Tibial nerve (tissue), 4 donors: ENCODE data around the gene FAM107B. TPM values are rescaled to one million over a fixed set of nuclear protein-coding genes. Genes with fewer than 3 reads are reported as not detected.

Experiments
- DNase-seq, 2 donors: peaks; one replicate each; pipeline ENCODE4 v3.0.0-alpha.2; 2019; ENCODE audit warnings: low spot score in 2 of 2
- H3K27ac ChIP-seq, 4 donors: fragments of 200-600 bp; sonication (generic) in 3 of 4; one replicate each; pipeline ENCODE4 v1.5.1; 2017 to 2019; ENCODE audit warnings: mild to moderate bottlenecking in 1 of 4
- H3K27me3 ChIP-seq, 2 donors: fragments of 200-600 bp; sonication (generic) in 1 of 2; one replicate each; pipeline versions ENCODE4 v1.5.1 to v1.6.0; 2017 to 2019
- H3K36me3 ChIP-seq, 3 donors: fragments of 200-600 bp; sonication (generic); one replicate each; pipeline ENCODE4 v1.5.1; 2018 to 2019
- H3K4me1 ChIP-seq, 4 donors: fragments of 200-600 bp; sonication (generic) in 3 of 4; one replicate each; pipeline ENCODE4 v1.5.1; 2017 to 2019
- H3K4me3 ChIP-seq, 4 donors: fragments of 200-600 bp; sonication (generic) in 3 of 4; one replicate each; pipeline ENCODE4 v1.5.1; 2017 to 2019; ENCODE audit warnings: mild to moderate bottlenecking in 1 of 4, moderate library complexity in 1 of 4
- H3K9me3 ChIP-seq, 4 donors: fragments of 200-600 bp; sonication (generic) in 3 of 4; one replicate each; pipeline ENCODE4 v1.5.1; 2017 to 2019
- CTCF ChIP-seq, 5 experiments: fragments of 200-600 bp in 3 of 5; fragments of 450-650 bp in 2 of 5; sonication (generic) in 3 of 5; IDR thresholded peaks; one replicate each; pipeline ENCODE4 v1.5.1; 2016 to 2019; ENCODE audit warnings: antibody characterized with exemption in 5 of 5, mild to moderate bottlenecking in 3 of 5, moderate library complexity in 2 of 5
- EP300 ChIP-seq, 2 donors: sonication (generic); formaldehyde crosslinking; IDR thresholded peaks; one replicate each; pipeline ENCODE4 v1.6.1; 2017; ENCODE audit warnings: antibody characterized with exemption in 2 of 2, mild to moderate bottlenecking in 1 of 2
- POLR2A ChIP-seq, 2 donors: fragments of 450-650 bp; IDR thresholded peaks; one replicate each; pipeline ENCODE4 v1.6.1; 2017; ENCODE audit warnings: antibody characterized with exemption in 2 of 2, mild to moderate bottlenecking in 2 of 2, moderate library complexity in 2 of 2
- WGBS, 2 donors: methylation state at CpG; one replicate each; pipeline ENCODE4 v1.1.5; 2018; 5-methylcytosine and 5-hydroxymethylcytosine counted together
- total RNA-seq, 4 donors: library from RNA; depleted of rRNA; stranded (reverse); fragments of >200 nt; gene quantifications; one replicate each; pipeline ENCODE4 v1.1.0, GENCODE V29; 2016

The FAM107B gene
- total RNA-seq, 4 donors from 2014 or later, result 9.8 to 26.7 (median 16.9) TPM

GRCh38 chr10:14774214-14774580 lies 500 bp downstream of the FAM107B start:
- Histone ChIP-seq H3K27me3 (no peaks in the 10 kb centered on the region), H3K27ac (no peak overlapping the region), H3K9me3 (no peaks in the 10 kb centered on the region), H3K4me1 (peaks cover 0 to 8% (median 0%) of the 10 kb centered on the region in 4 donors), H3K4me3 (no peak overlapping the region), H3K36me3 (no peaks in the 10 kb centered on the region)
- whole genome bisulfite sequencing, 2 donors, result 94 to 95% methylated on average over 22 of the region's 22 CpGs
- DNase-seq, result no peak
- TF ChIP-seq POLR2A (IDR thresholded peaks at IDR 0.05) (no peak), CTCF (IDR thresholded peaks at IDR 0.05) (no peak), EP300 (IDR thresholded peaks at IDR 0.05) (no peak)

- Histone ChIP-seq H3K36me3 (no peaks in the 10 kb centered on the region), H3K4me3 (no peak overlapping the region), H3K27me3 (no peaks in the 10 kb centered on the region), H3K4me1 (peaks cover 0 to 3% (median 0%) of the 10 kb centered on the region in 4 donors), H3K27ac (no peak overlapping the region), H3K9me3 (no peaks in the 10 kb centered on the region)
- DNase-seq, result no peak
- no peak for TF ChIP-seq EP300 (IDR thresholded peaks at IDR 0.05)
- TF ChIP-seq CTCF (IDR thresholded peaks at IDR 0.05), result no peak
- no peak for TF ChIP-seq POLR2A (IDR thresholded peaks at IDR 0.05)
- 82 to 88% methylated on average over 10 of the region's 10 CpGs for WGBS, 2 donors
Measured at GRCh38 chr10:14773551-14774213, 1.0 kb downstream of the FAM107B start.

GRCh38 chr10:14772399-14772798 lies 2.3 kb downstream of the FAM107B start:
- no peaks in the 10 kb centered on the region for H3K36me3 ChIP-seq
- TF ChIP-seq EP300 (IDR thresholded peaks at IDR 0.05), result no peak
- no peak for TF ChIP-seq POLR2A (IDR thresholded peaks at IDR 0.05)
- no peak for TF ChIP-seq CTCF (IDR thresholded peaks at IDR 0.05)
- H3K9me3 ChIP-seq, result no peaks in the 10 kb centered on the region
- no peak overlapping the region for H3K4me3 ChIP-seq
- WGBS, 2 donors, result 76 to 80% methylated on average over 7 of the region's 7 CpGs
- H3K4me1 ChIP-seq, result no peaks in the 10 kb centered on the region
- H3K27me3 ChIP-seq, result no peaks in the 10 kb centered on the region
- no peak for DNase-seq
- H3K27ac ChIP-seq, result no peak overlapping the region

- 68 to 74% methylated on average over 2 of the region's 2 CpGs for WGBS, 2 donors
- TF ChIP-seq CTCF (IDR thresholded peaks at IDR 0.05) (no peak), EP300 (IDR thresholded peaks at IDR 0.05) (no peak), POLR2A (IDR thresholded peaks at IDR 0.05) (no peak)
Measured at GRCh38 chr10:14770927-14771326, 3.8 kb downstream of the FAM107B start.

GRCh38 chr10:14761372-14761771 lies 13.3 kb downstream of the FAM107B start:
- H3K9me3 ChIP-seq, result no peaks in the 10 kb centered on the region
- no peak for DNase-seq
- H3K4me3 ChIP-seq, result no peak overlapping the region
- no peaks in the 10 kb centered on the region for H3K4me1 ChIP-seq
- no peaks in the 10 kb centered on the region for H3K36me3 ChIP-seq
- 84 to 87% methylated on average over 5 of the region's 5 CpGs for WGBS, 2 donors
- no peaks in the 10 kb centered on the region for H3K27me3 ChIP-seq
- no peak for TF ChIP-seq EP300 (IDR thresholded peaks at IDR 0.05)
- H3K27ac ChIP-seq, result no peak overlapping the region

More at GRCh38 chr10:14770927-14771326, 3.8 kb downstream of the FAM107B start:
- Histone ChIP-seq H3K36me3 (no peaks in the 10 kb centered on the region), H3K4me3 (no peak overlapping the region), H3K27me3 (no peaks in the 10 kb centered on the region), H3K4me1 (no peaks in the 10 kb centered on the region), H3K27ac (no peak overlapping the region), H3K9me3 (no peaks in the 10 kb centered on the region)
- no peak for DNase-seq
